HCT116 (cell line): ENCODE measurements around the gene NFIX.

Experiments used
- EZH2 ChIP-seq: fragments of 200-600 bp; sonication (generic); IDR thresholded peaks from 2 replicates; pipeline ENCODE4 v1.6.1; 2017; ENCODE audit warnings: antibody characterized with exemption, mixed run types
- POLR2A ChIP-seq: IDR thresholded peaks from 2 replicates; pipeline ENCODE4 v1.7.0; 2011; ENCODE audit warnings: borderline replicate concordance; ENCODE audit not compliant: insufficient read depth, insufficient read length; ENCODE audit errors: extremely low read depth
- SIN3A ChIP-seq: IDR thresholded peaks from 2 replicates; pipeline ENCODE4 v1.6.1; 2012; ENCODE audit warnings: low read depth
- TCF7L2 ChIP-seq: IDR thresholded peaks from 2 replicates; pipeline ENCODE4 v1.7.0; 2011; ENCODE audit warnings: borderline replicate concordance, inconsistent platforms; ENCODE audit not compliant: insufficient read depth, insufficient read length; ENCODE audit errors: extremely low read depth
- TF ChIP-seq, protein P1 (sequence below), 3 experiments: fragments of 200-600 bp in 1 of 3; sonication (generic) in 1 of 3; IDR thresholded peaks in 2 of 3; conservative IDR thresholded peaks in 1 of 3; 2 replicates each; pipeline ENCODE4 v1.5.1; 2012 to 2017; ENCODE audit warnings: low read depth in 2 of 3, low read length in 2 of 3, antibody characterized with exemption in 1 of 3, borderline replicate concordance in 1 of 3, control low read depth in 1 of 3, mild to moderate bottlenecking in 1 of 3, mixed read lengths in 1 of 3, mixed run types in 1 of 3, moderate library complexity in 1 of 3; ENCODE audit not compliant: insufficient read depth in 1 of 3

DNA sequence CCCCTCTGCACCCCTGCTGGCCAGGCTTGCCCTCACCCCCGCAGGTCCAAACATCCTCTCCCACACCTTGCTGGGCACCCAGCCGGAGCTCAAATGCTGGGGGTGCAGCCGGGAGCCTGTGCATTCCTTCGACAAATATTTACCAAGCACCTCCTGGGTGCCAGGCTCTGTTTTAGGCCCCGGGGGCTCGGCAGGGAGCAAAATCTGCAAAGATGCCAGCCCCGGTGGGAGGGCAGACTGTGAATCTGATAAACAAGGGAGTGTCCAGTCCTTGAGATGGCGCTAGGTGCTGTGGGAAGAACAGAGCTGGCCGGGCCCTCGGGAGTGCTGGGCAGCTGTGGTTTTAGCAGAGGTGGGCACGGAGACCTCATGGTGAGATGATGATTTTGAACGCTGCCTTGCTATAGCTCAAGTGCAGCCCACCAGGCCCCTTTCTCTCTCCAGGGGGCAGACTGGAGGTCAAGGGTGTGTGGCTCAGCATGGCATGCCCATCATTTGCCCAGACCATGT lies 10.6 kb downstream of the NFIX start:
- TF ChIP-seq, protein P1, sequence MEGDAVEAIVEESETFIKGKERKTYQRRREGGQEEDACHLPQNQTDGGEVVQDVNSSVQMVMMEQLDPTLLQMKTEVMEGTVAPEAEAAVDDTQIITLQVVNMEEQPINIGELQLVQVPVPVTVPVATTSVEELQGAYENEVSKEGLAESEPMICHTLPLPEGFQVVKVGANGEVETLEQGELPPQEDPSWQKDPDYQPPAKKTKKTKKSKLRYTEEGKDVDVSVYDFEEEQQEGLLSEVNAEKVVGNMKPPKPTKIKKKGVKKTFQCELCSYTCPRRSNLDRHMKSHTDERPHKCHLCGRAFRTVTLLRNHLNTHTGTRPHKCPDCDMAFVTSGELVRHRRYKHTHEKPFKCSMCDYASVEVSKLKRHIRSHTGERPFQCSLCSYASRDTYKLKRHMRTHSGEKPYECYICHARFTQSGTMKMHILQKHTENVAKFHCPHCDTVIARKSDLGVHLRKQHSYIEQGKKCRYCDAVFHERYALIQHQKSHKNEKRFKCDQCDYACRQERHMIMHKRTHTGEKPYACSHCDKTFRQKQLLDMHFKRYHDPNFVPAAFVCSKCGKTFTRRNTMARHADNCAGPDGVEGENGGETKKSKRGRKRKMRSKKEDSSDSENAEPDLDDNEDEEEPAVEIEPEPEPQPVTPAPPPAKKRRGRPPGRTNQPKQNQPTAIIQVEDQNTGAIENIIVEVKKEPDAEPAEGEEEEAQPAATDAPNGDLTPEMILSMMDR (IDR thresholded peaks at IDR 0.05 in 2 of 3, conservative IDR thresholded peaks at IDR 0.05 in 1 of 3; ENCODE audit: borderline replicate concordance in 1 of 3, insufficient read depth in 1 of 3, low read depth in 2 of 3, low read length in 2 of 3): no peak
- TF ChIP-seq SIN3A: no peak
- TF ChIP-seq TCF7L2: no peak
- no peak for TF ChIP-seq POLR2A
- no peak for TF ChIP-seq EZH2
